GM18858 (cell line): Measurements from ENCODE around the gene IGSF9.
"Not testable (repeated sequence)": the region's sequence is repeated elsewhere in the genome, so short reads cannot be mapped to it uniquely, and the experiment has no call there.

Experiments
- ATAC-seq: cut with Tn5 transposase; IDR thresholded peaks from one replicate; pipeline ENCODE4 v1.9.1; 2021; ENCODE audit not compliant: unreplicated experiment

The IGSF9 gene

DNA sequence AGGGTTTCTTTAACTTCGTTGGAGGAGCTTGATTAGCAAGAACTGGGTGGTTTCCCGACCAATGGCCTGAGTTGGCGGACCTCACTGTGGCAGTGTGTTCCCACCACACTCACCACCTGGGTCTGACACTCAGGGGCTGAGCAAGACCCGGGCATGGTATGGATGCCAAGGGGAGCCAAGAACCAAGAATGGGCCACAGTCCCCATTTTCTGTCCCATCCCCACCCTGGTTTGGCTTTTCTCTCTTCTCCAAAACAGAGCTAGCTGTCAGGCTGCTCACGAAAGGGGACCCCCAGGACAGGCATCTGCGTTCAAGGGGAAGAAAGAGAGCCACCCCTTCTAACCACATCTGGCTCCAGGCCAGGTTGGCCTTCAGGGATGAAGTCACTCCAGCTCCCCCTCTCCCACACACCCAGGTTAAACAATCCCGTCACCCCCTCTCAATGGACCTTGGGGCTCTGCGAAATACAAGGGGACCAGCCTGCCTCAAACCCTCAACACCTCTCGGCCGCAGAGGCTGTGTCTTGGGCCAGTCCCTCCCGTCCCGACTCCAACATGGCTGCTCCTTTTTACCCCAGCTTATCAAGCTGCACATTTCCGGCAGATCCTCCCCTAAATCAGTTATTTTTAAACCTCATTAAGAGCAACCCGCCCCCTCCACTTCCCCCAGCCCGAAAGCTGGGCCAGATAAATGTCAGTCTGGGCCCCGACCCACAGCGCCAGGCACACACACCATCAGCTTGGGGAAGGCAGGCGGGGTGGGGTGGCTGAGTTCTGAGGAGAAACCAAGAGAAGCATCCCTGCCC is 23.5 kb downstream of the IGSF9 start:
- no peak for ATAC-seq

DNA sequence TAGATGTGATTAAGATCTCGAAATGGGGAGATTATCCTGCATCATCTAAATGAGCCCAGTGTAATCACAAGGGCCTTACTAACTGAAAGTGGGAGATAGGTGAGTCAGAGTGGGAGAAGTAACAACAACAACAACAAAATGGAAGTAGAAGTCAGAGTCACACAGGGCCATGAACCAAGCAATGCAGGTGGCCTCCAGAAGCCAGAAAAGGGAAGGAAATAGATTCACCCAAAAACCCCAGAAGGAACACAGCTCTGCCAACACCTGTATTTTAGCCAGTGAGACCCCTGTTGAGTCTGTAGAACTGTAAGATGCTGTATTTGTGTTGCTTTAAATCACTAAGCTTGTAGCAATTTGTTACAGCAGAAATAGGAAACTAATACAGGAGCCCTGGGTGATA is 24.2 kb downstream of the IGSF9 start:
- ATAC-seq: peak; percentile 38

- ATAC-seq: no peak
Observed at GRCh38 chr1:159920651-159921050, 24.8 kb downstream of the IGSF9 start.

- no peak for ATAC-seq
Observed at GRCh38 chr1:159920202-159920601, 25.2 kb downstream of the IGSF9 start.

- ATAC-seq: no peak
Observed at GRCh38 chr1:159919236-159919865, 26.1 kb downstream of the IGSF9 start.

DNA sequence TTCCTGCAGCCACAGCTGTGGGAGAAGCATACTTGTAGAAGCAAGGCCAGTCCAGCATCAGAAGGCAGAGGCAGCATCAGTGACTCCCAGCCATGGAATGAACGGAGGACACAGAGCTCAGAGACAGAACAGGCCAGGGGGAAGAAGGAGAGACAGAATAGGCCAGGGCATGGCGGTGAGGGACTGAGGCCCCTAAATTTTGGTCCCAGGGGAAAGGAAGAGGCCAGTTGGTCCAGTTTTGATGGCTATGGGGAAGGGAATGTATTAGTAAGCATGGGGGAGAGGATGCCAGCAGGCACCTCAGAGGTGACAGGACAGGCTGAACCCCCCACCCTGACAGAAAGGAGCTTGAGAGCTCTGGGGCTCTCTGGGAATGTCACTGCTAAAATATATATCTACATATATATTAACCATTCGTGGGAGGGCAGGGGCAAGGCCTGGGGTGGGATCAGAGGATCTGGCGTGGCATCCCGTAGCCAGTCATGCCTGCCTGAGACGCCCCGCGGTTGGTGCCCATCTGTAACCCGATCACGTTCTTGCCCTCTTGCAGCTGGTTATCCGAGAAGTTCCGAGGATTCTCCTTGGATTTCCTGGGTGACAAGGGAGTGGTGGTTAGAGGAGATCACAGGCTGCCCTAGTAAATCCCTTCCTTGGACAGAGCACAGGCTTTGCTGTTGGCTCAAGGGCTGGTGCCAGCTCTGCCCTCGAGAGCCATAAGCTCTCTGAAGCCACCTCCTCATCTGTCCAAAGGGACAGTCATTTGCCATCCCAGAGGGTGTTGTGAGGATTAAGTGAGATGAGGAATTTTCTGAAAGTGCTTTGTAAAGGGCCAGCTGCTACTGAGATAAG is 26.8 kb downstream of the IGSF9 start:
- no peak for ATAC-seq

DNA sequence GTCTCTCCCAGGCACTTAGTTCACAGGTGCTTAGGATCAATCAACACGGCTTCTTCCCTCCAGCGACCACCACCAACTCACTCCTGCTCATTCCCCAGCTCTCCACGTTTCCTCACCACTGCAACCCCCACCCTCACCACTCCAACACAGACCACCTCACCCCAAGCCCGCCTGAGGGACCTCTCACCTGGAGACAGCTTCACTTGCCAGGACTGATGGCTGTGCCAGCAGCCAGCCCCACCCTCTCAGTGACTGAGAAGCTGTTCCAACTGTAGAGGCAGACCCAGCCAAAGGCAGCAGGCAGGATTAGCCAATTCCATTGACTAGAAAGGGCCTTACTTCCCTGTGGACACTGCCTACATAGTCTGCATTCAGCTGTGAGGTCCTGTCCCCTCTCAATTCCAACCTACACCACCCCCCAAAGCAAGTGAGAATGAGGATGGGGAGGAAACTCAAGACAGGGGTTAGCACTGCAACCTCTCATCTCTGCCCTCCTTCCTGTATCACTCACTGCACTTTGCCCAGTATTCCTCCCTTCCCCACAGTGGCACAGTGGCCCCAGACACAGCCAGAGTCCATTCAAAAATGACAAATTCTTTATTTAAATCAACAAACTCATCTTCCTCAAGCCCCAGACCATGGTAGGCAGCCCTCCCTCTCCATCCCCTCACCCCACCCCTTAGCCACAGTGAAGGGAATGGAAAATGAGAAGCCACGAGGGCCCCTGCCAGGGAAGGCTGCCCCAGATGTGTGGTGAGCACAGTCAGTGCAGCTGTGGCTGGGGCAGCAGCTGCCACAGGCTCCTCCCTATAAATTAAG is 27.7 kb downstream of the IGSF9 start:
- no peak for ATAC-seq

GRCh38 chr1:159916242-159917051 is 29.0 kb downstream of the IGSF9 start:
- ATAC-seq: no peak

GRCh38 chr1:159915571-159916241 is 29.7 kb downstream of the IGSF9 start:
- no peak for ATAC-seq

- ATAC-seq: no peak
Observed at GRCh38 chr1:159914252-159915018, 31.0 kb downstream of the IGSF9 start.

GRCh38 chr1:159913451-159914192 is 31.8 kb downstream of the IGSF9 start:
- ATAC-seq: no peak

- ATAC-seq: no peak
Observed at GRCh38 chr1:159911326-159912070, 33.9 kb downstream of the IGSF9 start.

DNA sequence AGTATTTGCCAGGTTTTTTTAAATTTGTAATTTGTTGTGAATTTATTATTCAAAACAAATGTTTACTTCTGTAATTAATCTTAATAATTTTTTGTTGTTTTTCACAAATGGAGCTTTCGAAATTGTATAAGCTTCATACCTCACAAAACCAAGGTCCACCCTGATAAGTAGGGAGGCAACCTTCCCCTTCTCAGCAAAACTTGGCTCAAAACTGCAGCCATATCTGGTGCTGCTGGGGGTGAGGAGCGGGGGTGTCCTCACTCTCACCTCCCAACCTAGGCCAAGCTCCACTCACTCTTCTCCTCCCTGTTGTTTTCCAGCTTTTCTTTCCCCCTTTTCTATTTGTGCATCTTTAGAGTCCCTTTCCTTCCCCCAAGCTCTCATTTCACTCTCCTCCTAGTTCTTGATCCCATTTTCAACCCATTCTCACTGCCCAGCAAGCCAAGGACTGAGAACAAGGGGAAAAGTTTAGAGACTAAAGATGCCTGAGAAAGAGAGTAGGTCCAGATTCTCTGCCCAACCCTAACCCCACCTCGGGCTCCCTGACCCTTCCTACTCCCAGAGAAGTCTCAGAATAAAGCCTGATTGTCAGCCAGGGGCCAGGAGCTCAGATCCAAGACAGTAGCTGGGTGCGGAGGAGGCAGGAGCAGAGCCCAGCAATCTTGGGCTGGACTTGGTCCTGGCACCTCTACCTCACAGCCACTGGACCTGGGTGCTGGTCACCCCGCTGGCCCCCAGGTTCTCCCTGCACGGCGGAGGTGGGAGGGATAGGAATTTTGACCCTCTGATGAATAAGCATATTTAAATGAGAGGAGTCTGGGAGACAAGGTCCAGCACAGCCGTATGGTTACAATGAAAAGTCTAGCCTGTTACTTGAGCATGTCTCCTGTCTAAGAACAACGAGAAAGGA is 37.1 kb downstream of the IGSF9 start:
- no peak for ATAC-seq

DNA sequence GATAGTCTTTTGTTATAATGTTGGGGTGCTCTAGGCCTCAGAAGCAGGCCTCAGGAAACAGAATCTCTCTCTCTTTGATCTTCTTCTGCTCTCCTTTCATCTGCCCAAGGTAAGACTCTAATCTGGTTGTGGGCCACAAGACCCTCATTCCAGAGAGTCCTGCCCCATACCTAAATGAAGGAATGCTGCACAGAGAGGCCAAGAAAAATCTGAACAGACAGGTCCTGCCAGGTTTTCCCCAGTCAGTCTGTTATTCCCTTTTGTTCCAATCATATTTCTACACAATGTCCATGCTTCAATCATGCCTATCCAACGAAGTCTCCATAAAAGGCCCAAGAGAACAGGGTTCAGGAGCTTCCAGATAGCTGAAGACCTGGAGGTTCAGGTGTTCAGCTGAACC is 38.5 kb downstream of the IGSF9 start:
- no peak for ATAC-seq

DNA sequence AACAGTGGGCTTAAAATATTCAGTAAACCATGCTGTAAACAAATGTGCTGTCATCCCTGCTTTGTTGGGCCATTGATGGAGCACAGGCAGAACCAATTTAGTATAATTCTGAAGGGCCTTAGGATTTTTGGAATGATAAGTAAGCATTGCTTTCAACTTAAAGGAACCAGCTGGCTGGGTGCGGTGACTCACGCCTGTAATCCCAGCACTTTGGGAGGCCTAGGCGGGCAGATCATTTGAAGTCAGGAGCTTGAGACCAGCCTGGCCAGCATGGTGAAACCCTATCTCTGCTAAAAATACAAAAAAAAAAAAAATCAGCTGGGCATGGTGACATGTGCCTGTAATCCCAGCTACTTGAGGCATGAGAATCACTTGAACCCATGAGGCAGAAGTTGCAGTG is 41.4 kb downstream of the IGSF9 start:
- not testable (repeated sequence) for ATAC-seq

GRCh38 chr1:159902541-159902940 is 42.9 kb downstream of the IGSF9 start:
- ATAC-seq: no peak
